Left lung (tissue), 10 donors: Measurements from ENCODE around the gene FLNA. TPM values are rescaled to one million over a fixed set of nuclear protein-coding genes. Genes with fewer than 3 reads are reported as not detected.
"Not testable (repeated sequence)": the region's sequence is repeated elsewhere in the genome, so short reads cannot be mapped to it uniquely, and the experiment has no call there.

Experiments
- ATAC-seq: fragments of 200-7000 bp; cut with Tn5 transposase; one replicate; pipeline ENCODE4 v1.9.1; 2020; ENCODE audit warnings: moderate library complexity
- DNase-seq, 4 donors: peaks; one replicate each; pipeline ENCODE4 v3.0.0-alpha.2; 2013 to 2020
- H3K27ac ChIP-seq, 2 donors: fragments of 200-600 bp; sonication (generic) in 1 of 2; one replicate each; pipeline versions ENCODE4 v1.5.0 to v1.8.0; 2020 to 2021
- H3K27me3 ChIP-seq, 2 donors: fragments of 200-600 bp; sonication (generic) in 1 of 2; one replicate each; pipeline versions ENCODE4 v1.5.0 to v1.8.0; 2020 to 2021
- H3K36me3 ChIP-seq, 2 donors: fragments of 200-600 bp; sonication (generic) in 1 of 2; one replicate each; pipeline versions ENCODE4 v1.5.0 to v1.8.0; 2020 to 2021
- H3K4me1 ChIP-seq, 2 donors: fragments of 200-600 bp; one replicate each; pipeline ENCODE4 v1.8.0; 2021
- H3K4me3 ChIP-seq, 2 donors: fragments of 200-600 bp; sonication (generic) in 1 of 2; one replicate each; pipeline versions ENCODE4 v1.5.0 to v1.8.0; 2020 to 2021; ENCODE audit warnings: mild to moderate bottlenecking in 1 of 2
- H3K9me3 ChIP-seq, 2 donors: fragments of 200-600 bp; sonication (generic) in 1 of 2; one replicate each; pipeline versions ENCODE4 v1.5.0 to v1.8.0; 2020 to 2021
- intact Hi-C, 2 donors: fragments of 100-400 bp; cut with DNase I; formaldehyde crosslinking; loops; one replicate each; pipeline versions ENCODE4 v1.11.2 to v1.14.2; 2022
- polyA plus RNA-seq, 6 donors: library from polyadenylated mRNA; unstranded; fragments of 120-200 nt; gene quantifications; one replicate each; pipeline ENCODE4 v1.2.1, GENCODE V29; 2013; ENCODE audit not compliant: insufficient read length in 6 of 6
- total RNA-seq, 2 donors: library from RNA; stranded (reverse); fragmentation: NEBNext Ultra II Directional; extraction: Animal tissue kit (Norgen Biotek cat#: 25700); gene quantifications; one replicate each; pipeline ENCODE4 v1.2.1, GENCODE V29; 2021
- TF ChIP-seq, protein P1 (sequence below), 2 donors: fragments of 200-600 bp; sonication (generic) in 1 of 2; IDR thresholded peaks; one replicate each; pipeline versions ENCODE4 v1.5.0 to v1.8.0; 2021; ENCODE audit warnings: antibody characterized with exemption in 2 of 2
- donor health status: DM: no; HTN: yes; CAD: no.
- donor health status: DM: no; HTN: no; CAD: no.

FLNA gene
- total and polyA plus RNA-seq, 8 donors = 434 to 1,793 (median 576) TPM

DNA sequence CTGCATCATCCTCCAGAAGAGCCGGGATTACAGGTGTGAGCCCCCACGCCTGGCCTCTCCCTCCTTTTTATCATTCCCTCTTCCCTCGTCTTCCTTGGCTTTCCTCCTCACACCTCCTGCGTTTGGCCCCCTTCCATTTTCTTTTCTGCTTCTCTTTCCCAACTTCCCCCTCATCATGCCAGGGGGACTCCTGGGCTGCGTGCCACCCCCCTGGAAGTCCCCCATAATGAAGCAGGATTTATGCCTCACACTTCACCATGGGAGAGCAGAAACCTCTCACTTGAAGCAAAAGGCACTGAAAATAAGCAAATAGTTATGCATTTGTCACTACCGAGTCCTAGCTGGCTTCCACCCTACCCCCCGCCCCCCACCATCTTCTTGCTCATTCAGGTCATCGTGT, 71.0 kb downstream of the FLNA start:
- TF ChIP-seq, protein P1, sequence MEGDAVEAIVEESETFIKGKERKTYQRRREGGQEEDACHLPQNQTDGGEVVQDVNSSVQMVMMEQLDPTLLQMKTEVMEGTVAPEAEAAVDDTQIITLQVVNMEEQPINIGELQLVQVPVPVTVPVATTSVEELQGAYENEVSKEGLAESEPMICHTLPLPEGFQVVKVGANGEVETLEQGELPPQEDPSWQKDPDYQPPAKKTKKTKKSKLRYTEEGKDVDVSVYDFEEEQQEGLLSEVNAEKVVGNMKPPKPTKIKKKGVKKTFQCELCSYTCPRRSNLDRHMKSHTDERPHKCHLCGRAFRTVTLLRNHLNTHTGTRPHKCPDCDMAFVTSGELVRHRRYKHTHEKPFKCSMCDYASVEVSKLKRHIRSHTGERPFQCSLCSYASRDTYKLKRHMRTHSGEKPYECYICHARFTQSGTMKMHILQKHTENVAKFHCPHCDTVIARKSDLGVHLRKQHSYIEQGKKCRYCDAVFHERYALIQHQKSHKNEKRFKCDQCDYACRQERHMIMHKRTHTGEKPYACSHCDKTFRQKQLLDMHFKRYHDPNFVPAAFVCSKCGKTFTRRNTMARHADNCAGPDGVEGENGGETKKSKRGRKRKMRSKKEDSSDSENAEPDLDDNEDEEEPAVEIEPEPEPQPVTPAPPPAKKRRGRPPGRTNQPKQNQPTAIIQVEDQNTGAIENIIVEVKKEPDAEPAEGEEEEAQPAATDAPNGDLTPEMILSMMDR (IDR thresholded peaks at IDR 0.05) = no peak
- DNase-seq (no peak), ATAC-seq (no peak)
- no peak overlapping the region for H3K4me3 ChIP-seq
- no peaks in the 10 kb centered on the region for H3K9me3 ChIP-seq
- no peaks in the 10 kb centered on the region for H3K36me3 ChIP-seq
- no peaks in the 10 kb centered on the region for H3K27me3 ChIP-seq
- intact Hi-C loops = no loop called here
- no peak overlapping the region for H3K27ac ChIP-seq
- peaks cover 0 to 2% of the 10 kb centered on the region in 2 donors for H3K4me1 ChIP-seq

DNA sequence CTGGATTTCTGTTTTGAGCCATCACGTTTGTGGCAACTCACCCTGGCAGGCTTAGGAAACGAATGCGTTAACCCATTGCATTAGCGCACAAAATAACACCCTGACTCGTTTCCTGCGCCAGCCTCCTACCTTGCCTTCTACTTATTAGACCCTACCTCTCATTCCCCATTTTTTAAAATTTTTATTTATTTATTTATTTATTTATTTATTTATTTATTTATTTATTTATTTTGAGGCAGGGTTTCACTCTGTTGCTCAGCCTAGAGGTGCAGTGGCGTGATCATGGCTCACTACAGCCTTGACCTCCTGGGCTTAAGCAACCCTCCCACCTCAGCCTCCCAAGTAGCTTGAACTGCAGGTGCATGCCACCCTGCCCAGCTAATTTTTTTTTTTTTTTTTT, 71.4 kb downstream of the FLNA start:
- H3K36me3 ChIP-seq, H3K4me3 ChIP-seq, H3K9me3 ChIP-seq, DNase-seq, H3K27me3 ChIP-seq, ATAC-seq, H3K27ac ChIP-seq, intact Hi-C loops, H3K4me1 ChIP-seq: not testable (repeated sequence)

DNA sequence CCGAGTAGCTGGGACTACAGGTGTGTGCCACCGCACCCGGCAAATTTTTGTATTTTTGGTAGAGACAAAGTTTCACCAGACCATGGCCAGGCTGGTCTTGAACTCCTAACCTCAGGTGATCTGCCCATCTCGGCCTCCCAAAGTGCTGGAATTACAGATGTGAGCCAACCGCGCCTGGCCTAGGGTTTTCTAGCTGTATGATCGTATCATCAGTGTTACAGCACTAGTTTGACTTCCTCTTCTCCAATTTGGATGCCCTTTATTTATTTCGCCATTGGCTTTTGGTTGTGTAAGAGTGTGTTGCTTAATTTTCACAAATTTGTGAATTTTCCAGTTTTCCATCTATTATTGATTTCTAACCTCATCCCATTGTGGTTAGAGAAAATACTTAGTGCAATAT, 73.6 kb downstream of the FLNA start:
- intact Hi-C loops = no loop called here
- no peak for DNase-seq
- H3K27ac ChIP-seq = peak overlapping the region in 1 of 2 donors; percentile 18

More for the DNA sequence above, 73.6 kb downstream of the FLNA start:
- Histone ChIP-seq H3K9me3 (no peaks in the 10 kb centered on the region), H3K36me3 (no peaks in the 10 kb centered on the region), H3K4me3 (no peak overlapping the region), H3K27me3 (no peaks in the 10 kb centered on the region), H3K4me1 (no peaks in the 10 kb centered on the region)
- ATAC-seq = no peak
- TF ChIP-seq, protein P1 (IDR thresholded peaks at IDR 0.05) = no peak

Other genes starting within 250 kb of the FLNA start
- not detected for gene OPN1LW, start 230.4 kb downstream of the FLNA start, total RNA-seq
- gene OPN1LW, start 230.4 kb downstream of the FLNA start, polyA plus RNA-seq = not detected
- gene OPN1MW, start 192.0 kb downstream of the FLNA start, total RNA-seq = not detected
- gene OPN1MW, start 192.0 kb downstream of the FLNA start, polyA plus RNA-seq = not detected
- not detected for gene OPN1MW2, start 154.9 kb downstream of the FLNA start, total RNA-seq
- not detected for gene OPN1MW2, start 154.9 kb downstream of the FLNA start, polyA plus RNA-seq
- not detected for gene OPN1MW3, start 117.1 kb downstream of the FLNA start, total RNA-seq
- not detected for gene OPN1MW3, start 117.1 kb downstream of the FLNA start, polyA plus RNA-seq
- not detected for gene TEX28, start 79.5 kb downstream of the FLNA start, total RNA-seq
- gene TEX28, start 79.5 kb downstream of the FLNA start, polyA plus RNA-seq = not detected
- under 1 TPM in 1 of 2 donors, not detected in 1; 0.47 TPM for gene TKTL1, start 78.8 kb downstream of the FLNA start, total RNA-seq
- under 1 TPM; 0.27 to 0.52 (median 0.37) TPM for gene TKTL1, start 78.8 kb downstream of the FLNA start, polyA plus RNA-seq
- gene EMD, start 4.7 kb upstream of the FLNA start, total RNA-seq = 10 to 100 TPM; 50.1 to 56.6 TPM
- gene EMD, start 4.7 kb upstream of the FLNA start, polyA plus RNA-seq = 10 to 100 TPM; 55.4 to 77.1 (median 66.3) TPM
- 1,000 to 10,000 TPM; 2,309 to 2,455 TPM for gene RPL10, start 23.7 kb upstream of the FLNA start, total RNA-seq
- gene RPL10, start 23.7 kb upstream of the FLNA start, polyA plus RNA-seq = 1,000 to 10,000 TPM; 4,648 to 5,478 (median 4,971) TPM
- 10 to 100 TPM; 34.7 to 36.1 TPM for gene DNASE1L1, start 34.6 kb upstream of the FLNA start, total RNA-seq
- gene DNASE1L1, start 34.6 kb upstream of the FLNA start, polyA plus RNA-seq = 10 to 100 TPM in 4 of 6 donors, 1 to 10 TPM in 2; 8.8 to 11.3 (median 10.2) TPM
- gene TAFAZZIN, start 36.9 kb upstream of the FLNA start, total RNA-seq = 10 to 100 TPM; 34.7 to 45.5 TPM
- gene TAFAZZIN, start 36.9 kb upstream of the FLNA start, polyA plus RNA-seq = 10 to 100 TPM; 33.9 to 44.8 (median 38.1) TPM
- gene ATP6AP1, start 54.0 kb upstream of the FLNA start, total RNA-seq = 100 to 1,000 TPM; 139 to 168 TPM
- gene ATP6AP1, start 54.0 kb upstream of the FLNA start, polyA plus RNA-seq = 10 to 100 TPM; 89.4 to 99.8 (median 97.3) TPM
- gene GDI1, start 62.5 kb upstream of the FLNA start, total RNA-seq = 100 to 1,000 TPM; 107 to 108 TPM
- gene GDI1, start 62.5 kb upstream of the FLNA start, polyA plus RNA-seq = 100 to 1,000 TPM; 119 to 163 (median 137) TPM
- 10 to 100 TPM; 72.6 to 82.1 TPM for gene FAM50A, start 69.5 kb upstream of the FLNA start, total RNA-seq
- gene FAM50A, start 69.5 kb upstream of the FLNA start, polyA plus RNA-seq = 10 to 100 TPM; 43.1 to 58.3 (median 46.4) TPM
- 10 to 100 TPM; 62.4 to 83.6 TPM for gene PLXNA3, start 83.6 kb upstream of the FLNA start, total RNA-seq
- 10 to 100 TPM; 48.7 to 77.9 (median 58.6) TPM for gene PLXNA3, start 83.6 kb upstream of the FLNA start, polyA plus RNA-seq
- 10 to 100 TPM; 20.9 to 21.0 TPM for gene LAGE3, start 104.6 kb upstream of the FLNA start, total RNA-seq
- gene LAGE3, start 104.6 kb upstream of the FLNA start, polyA plus RNA-seq = 10 to 100 TPM; 14.9 to 24.2 (median 18.4) TPM
- 10 to 100 TPM; 33.4 to 37.9 TPM for gene UBL4A, start 112.0 kb upstream of the FLNA start, total RNA-seq
- 10 to 100 TPM; 24.7 to 32.3 (median 27.2) TPM for gene UBL4A, start 112.0 kb upstream of the FLNA start, polyA plus RNA-seq
- gene SLC10A3, start 116.0 kb upstream of the FLNA start, total RNA-seq = 10 to 100 TPM; 25.1 to 26.8 TPM
- 10 to 100 TPM; 13.3 to 22.7 (median 18.2) TPM for gene SLC10A3, start 116.0 kb upstream of the FLNA start, polyA plus RNA-seq
- 10 to 100 TPM; 35.3 to 43.6 TPM for gene FAM3A, start 141.6 kb upstream of the FLNA start, total RNA-seq
- gene FAM3A, start 141.6 kb upstream of the FLNA start, polyA plus RNA-seq = 10 to 100 TPM; 27.1 to 45.3 (median 34.1) TPM
- gene G6PD, start 172.2 kb upstream of the FLNA start, total RNA-seq = 100 to 1,000 TPM in 1 of 2 donors, 10 to 100 TPM in 1; 66.8 to 109 TPM
- gene G6PD, start 172.2 kb upstream of the FLNA start, polyA plus RNA-seq = 10 to 100 TPM; 34.8 to 46.4 (median 38.3) TPM
- gene IKBKG, start 173.0 kb upstream of the FLNA start, total RNA-seq = 10 to 100 TPM; 28.1 to 52.5 TPM
- gene IKBKG, start 173.0 kb upstream of the FLNA start, polyA plus RNA-seq = 10 to 100 TPM; 14.2 to 23.0 (median 15.1) TPM
- not detected for gene CTAG1A, start 210.5 kb upstream of the FLNA start, total RNA-seq
- gene CTAG1A, start 210.5 kb upstream of the FLNA start, polyA plus RNA-seq = not detected
- not detected for gene CTAG1B, start 244.6 kb upstream of the FLNA start, total RNA-seq
- not detected for gene CTAG1B, start 244.6 kb upstream of the FLNA start, polyA plus RNA-seq